ENCODE measurements around the gene DENND6A. TPM values are rescaled to one million over a fixed set of nuclear protein-coding genes. Genes with fewer than 3 reads are reported as not detected.

DENND6A gene
- total RNA-seq, 2 experiments from 2014 or later, result 67.2 to 74.4 TPM

DNA sequence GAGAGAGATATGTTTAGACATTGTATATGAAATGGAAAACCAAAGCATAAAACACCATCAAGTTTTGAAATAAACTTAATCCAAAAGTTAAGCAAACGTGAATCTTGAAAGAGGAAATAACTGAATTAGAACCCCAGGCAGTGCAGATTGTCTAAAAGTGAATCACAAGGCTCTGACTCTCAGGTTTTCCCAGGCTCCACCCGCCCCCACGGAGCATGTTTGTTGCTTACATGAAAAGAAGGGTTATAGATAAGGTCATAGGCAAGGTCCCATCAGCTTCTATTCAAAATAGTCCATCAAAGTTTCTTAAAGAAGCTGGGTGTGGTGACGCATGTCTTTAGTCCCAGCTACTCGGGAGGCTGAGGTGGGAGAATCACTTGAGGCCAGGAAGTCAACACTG, 34.2 kb upstream of the DENND6A start:
- ATAC-seq (ENCODE audit: poor library complexity) (no peak), DNase-seq (peak in 2 of 14 experiments; percentile 10 to 29)
- Mint-ChIP-seq H3K27me3 (no peaks in the 10 kb centered on the region), H3K36me3 (ENCODE audit: low read depth) (no peaks in the 10 kb centered on the region), H3K4me3 (no peak overlapping the region), H3K27ac (no peak overlapping the region), H3K4me1 (ENCODE audit: low read depth) (no peaks in the 10 kb centered on the region), H3K9me3 (no peaks in the 10 kb centered on the region)
- TF ChIP-seq, protein P1, sequence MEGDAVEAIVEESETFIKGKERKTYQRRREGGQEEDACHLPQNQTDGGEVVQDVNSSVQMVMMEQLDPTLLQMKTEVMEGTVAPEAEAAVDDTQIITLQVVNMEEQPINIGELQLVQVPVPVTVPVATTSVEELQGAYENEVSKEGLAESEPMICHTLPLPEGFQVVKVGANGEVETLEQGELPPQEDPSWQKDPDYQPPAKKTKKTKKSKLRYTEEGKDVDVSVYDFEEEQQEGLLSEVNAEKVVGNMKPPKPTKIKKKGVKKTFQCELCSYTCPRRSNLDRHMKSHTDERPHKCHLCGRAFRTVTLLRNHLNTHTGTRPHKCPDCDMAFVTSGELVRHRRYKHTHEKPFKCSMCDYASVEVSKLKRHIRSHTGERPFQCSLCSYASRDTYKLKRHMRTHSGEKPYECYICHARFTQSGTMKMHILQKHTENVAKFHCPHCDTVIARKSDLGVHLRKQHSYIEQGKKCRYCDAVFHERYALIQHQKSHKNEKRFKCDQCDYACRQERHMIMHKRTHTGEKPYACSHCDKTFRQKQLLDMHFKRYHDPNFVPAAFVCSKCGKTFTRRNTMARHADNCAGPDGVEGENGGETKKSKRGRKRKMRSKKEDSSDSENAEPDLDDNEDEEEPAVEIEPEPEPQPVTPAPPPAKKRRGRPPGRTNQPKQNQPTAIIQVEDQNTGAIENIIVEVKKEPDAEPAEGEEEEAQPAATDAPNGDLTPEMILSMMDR (IDR thresholded peaks at IDR 0.05), result no peak
- Histone ChIP-seq H3K36me3 (ENCODE audit: insufficient read depth, low read length) (no peaks in the 10 kb centered on the region), H3K9me3 (ENCODE audit: control insufficient read depth in 1 of 2, insufficient read depth in 1 of 2, low read length in 2 of 2) (no peaks in the 10 kb centered on the region), H3K27ac (ENCODE audit: low read depth in 1 of 2, low read length in 2 of 2) (no peak overlapping the region), H3K27me3 (ENCODE audit: control insufficient read depth in 1 of 2, insufficient read depth in 2 of 2, low read length in 2 of 2) (no peaks in the 10 kb centered on the region), H3K4me1 (ENCODE audit: insufficient read depth, low read length) (no peaks in the 10 kb centered on the region), H3K4me3 (ENCODE audit: low read length) (no peak overlapping the region)
- POLR2A ChIA-PET, result no interaction called here
- intact Hi-C loops (cut with DNase I, micrococcal nuclease), result no loop called here
- CTCF ChIA-PET, result interaction anchor here (0.6 kb wide), 1 partner anchor 255 kb away, joined by 3 read pairs; no protein-coding TSS in a partner anchor

DNA sequence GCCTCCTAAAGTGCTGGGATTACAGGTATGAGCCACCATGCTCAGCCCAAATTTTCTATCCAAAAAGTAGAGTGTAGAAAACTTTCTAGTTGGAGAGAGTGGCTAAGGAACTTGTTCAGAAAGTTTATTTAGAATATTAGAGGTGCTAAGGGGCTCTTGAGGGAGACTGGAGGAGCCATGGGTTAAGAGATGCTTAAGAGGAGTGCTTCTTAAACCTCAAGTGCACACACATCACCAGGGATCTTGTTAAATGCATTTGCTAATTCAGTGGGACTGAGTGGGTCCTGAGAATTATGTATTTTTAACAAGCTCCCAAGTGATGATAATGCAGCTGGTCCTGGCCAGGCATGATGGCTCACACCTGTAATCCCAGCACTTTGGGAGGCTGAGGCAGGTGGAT, 33.5 kb upstream of the DENND6A start:
- Histone ChIP-seq H3K4me3 (ENCODE audit: low read length) (no peak overlapping the region), H3K27ac (ENCODE audit: low read depth in 1 of 2, low read length in 2 of 2) (no peak overlapping the region), H3K9me3 (ENCODE audit: control insufficient read depth in 1 of 2, insufficient read depth in 1 of 2, low read length in 2 of 2) (no peaks in the 10 kb centered on the region), H3K27me3 (ENCODE audit: control insufficient read depth in 1 of 2, insufficient read depth in 2 of 2, low read length in 2 of 2) (no peaks in the 10 kb centered on the region), H3K36me3 (ENCODE audit: insufficient read depth, low read length) (no peaks in the 10 kb centered on the region), H3K4me1 (ENCODE audit: insufficient read depth, low read length) (no peaks in the 10 kb centered on the region)
- no peaks in the 10 kb centered on the region for H3K9me3 Mint-ChIP-seq
- no peak overlapping the region for H3K27ac Mint-ChIP-seq
- no peak for ATAC-seq (ENCODE audit: poor library complexity)
- ChIA-PET CTCF (no interaction called here), POLR2A (no interaction called here)
- DNase-seq, result no peak
- H3K36me3 Mint-ChIP-seq (ENCODE audit: low read depth), result no peaks in the 10 kb centered on the region
- no peak overlapping the region for H3K4me3 Mint-ChIP-seq
- intact Hi-C loops (cut with DNase I, micrococcal nuclease), result no loop called here
- H3K27me3 Mint-ChIP-seq, result no peaks in the 10 kb centered on the region
- no peaks in the 10 kb centered on the region for H3K4me1 Mint-ChIP-seq (ENCODE audit: low read depth)
- TF ChIP-seq, protein P1 (IDR thresholded peaks at IDR 0.05), result no peak

DNA sequence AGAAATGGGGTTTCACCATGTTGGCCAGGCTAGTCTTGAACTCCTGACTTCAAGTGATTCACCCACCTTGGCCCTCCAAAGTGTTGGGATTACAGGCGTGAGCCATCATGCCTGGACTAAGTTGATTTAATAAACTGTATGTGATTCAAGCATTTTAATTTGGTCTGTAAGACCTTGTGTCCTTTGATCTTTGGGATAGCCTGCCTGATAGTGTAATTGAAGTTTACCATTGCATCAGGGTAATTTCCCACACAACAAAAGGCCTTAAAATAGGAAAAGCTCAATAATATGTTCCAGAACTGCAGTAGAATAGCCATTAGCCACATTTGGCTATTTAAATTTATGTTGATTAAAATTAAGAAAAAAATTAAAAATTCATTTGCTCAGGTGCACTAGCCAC, 25.2 kb upstream of the DENND6A start:
- no peak overlapping the region for H3K4me3 ChIP-seq (ENCODE audit: low read length)
- Mint-ChIP-seq H3K27me3 (no peaks in the 10 kb centered on the region), H3K9me3 (no peaks in the 10 kb centered on the region), H3K4me3 (no peak overlapping the region), H3K36me3 (ENCODE audit: low read depth) (no peaks in the 10 kb centered on the region), H3K4me1 (ENCODE audit: low read depth) (no peaks in the 10 kb centered on the region), H3K27ac (no peak overlapping the region)
- CTCF ChIA-PET, result no interaction called here
- TF ChIP-seq, protein P1 (IDR thresholded peaks at IDR 0.05), result no peak
- DNase-seq (no peak), ATAC-seq (ENCODE audit: poor library complexity) (no peak)
- POLR2A ChIA-PET, result interaction anchor here (0.6 kb wide), 1 partner anchor 144 kb away, joined by 4 read pairs; no protein-coding TSS in a partner anchor
- intact Hi-C loops (cut with DNase I, micrococcal nuclease), result no loop called here
- H3K9me3 ChIP-seq (ENCODE audit: control insufficient read depth in 1 of 2, insufficient read depth in 1 of 2, low read length in 2 of 2), result no peaks in the 10 kb centered on the region
- no peaks in the 10 kb centered on the region for H3K27me3 ChIP-seq (ENCODE audit: control insufficient read depth in 1 of 2, insufficient read depth in 2 of 2, low read length in 2 of 2)
- H3K36me3 ChIP-seq (ENCODE audit: insufficient read depth, low read length), result no peaks in the 10 kb centered on the region
- H3K27ac ChIP-seq (ENCODE audit: low read depth in 1 of 2, low read length in 2 of 2), result no peak overlapping the region
- H3K4me1 ChIP-seq (ENCODE audit: insufficient read depth, low read length), result no peaks in the 10 kb centered on the region

All from CD4-positive, alpha-beta T cell (primary cell).